Tibial nerve (tissue), 4 donors: ENCODE data around the gene CCR8.

ENCODE experiments used
- CTCF ChIP-seq, 5 experiments: fragments of 200-600 bp in 3 of 5; fragments of 450-650 bp in 2 of 5; sonication (generic) in 3 of 5; IDR thresholded peaks; one replicate each; pipeline ENCODE4 v1.5.1; 2016 to 2019; ENCODE audit warnings: antibody characterized with exemption in 5 of 5, mild to moderate bottlenecking in 3 of 5, moderate library complexity in 2 of 5
- EP300 ChIP-seq, 2 donors: sonication (generic); formaldehyde crosslinking; IDR thresholded peaks; one replicate each; pipeline ENCODE4 v1.6.1; 2017; ENCODE audit warnings: antibody characterized with exemption in 2 of 2, mild to moderate bottlenecking in 1 of 2
- POLR2A ChIP-seq, 2 donors: fragments of 450-650 bp; IDR thresholded peaks; one replicate each; pipeline ENCODE4 v1.6.1; 2017; ENCODE audit warnings: antibody characterized with exemption in 2 of 2, mild to moderate bottlenecking in 2 of 2, moderate library complexity in 2 of 2

- TF ChIP-seq CTCF (IDR thresholded peaks at IDR 0.05) (no peak), POLR2A (IDR thresholded peaks at IDR 0.05) (no peak), EP300 (IDR thresholded peaks at IDR 0.05) (no peak)
Observed at GRCh38 chr3:39327746-39328349, 1.7 kb upstream of the CCR8 start.
